Left colon (tissue), 2 donors: Measurements from ENCODE around the gene KCNQ4. TPM values are rescaled to one million over a fixed set of nuclear protein-coding genes. Genes with fewer than 3 reads are reported as not detected.

Experiments used
- ATAC-seq: fragments of 200-7000 bp; cut with Tn5 transposase; one replicate; pipeline ENCODE4 v1.9.1; 2020; ENCODE audit warnings: mild to moderate bottlenecking, moderate library complexity
- DNase-seq, 2 donors: peaks; one replicate each; pipeline ENCODE4 v3.0.0-alpha.2; 2020
- intact Hi-C, 2 donors: fragments of 100-400 bp; cut with DNase I in 1 of 2; cut with micrococcal nuclease in 1 of 2; formaldehyde crosslinking; loops; one replicate each; pipeline versions ENCODE4 v1.11.2 to v1.14.0; 2022; cut with DNase I, micrococcal nuclease
- total RNA-seq, 2 donors: library from RNA; stranded (reverse); fragmentation: NEBNext Ultra II Directional; extraction: Animal tissue kit (Norgen Biotek cat#: 25700); gene quantifications; one replicate each; pipeline ENCODE4 v1.2.1, GENCODE V29; 2021
- donor health status: DM: no; HTN: no; CAD: no.
- donor health status: DM: yes; HTN: yes; CAD: no.

The KCNQ4 gene
- total RNA-seq, 2 donors from 2014 or later, result 2.1 to 2.4 TPM

DNA sequence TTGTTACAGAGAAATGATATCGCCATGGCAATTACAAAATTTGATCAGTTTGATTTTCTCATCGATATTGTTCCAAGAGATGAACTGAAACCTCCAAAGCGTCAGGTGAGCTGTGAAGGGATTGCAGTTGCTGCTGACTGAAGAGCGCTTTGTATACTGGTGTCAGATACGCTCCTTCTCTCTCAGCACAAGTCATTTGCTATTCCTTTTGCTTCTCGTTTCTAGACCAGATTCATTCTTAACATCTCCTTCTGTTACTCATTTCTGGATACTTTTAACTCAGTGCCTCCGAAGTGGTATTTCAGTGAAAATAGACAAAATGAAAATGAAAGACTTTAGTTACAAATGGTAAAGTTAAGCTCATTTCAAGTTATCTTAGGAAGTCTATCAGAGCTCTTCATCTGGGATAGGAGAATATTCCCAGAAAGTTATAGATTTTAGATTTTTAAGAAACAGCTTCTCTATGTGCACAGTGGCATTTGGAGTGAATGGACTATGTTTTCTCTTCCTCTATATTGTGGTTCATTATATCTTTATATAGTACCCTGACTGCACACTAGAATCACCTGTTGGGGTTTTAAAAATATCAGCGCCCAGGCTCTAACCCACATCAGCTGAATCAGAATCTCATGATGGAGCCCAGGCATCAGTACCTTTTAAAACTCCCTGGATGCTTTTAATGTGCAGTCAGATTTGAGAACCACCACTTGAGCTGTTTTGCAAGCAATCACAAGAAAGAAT is 30.3 kb upstream of the KCNQ4 start:
- intact Hi-C loops, result no loop called here
- no peak for DNase-seq
- ATAC-seq, result no peak

DNA sequence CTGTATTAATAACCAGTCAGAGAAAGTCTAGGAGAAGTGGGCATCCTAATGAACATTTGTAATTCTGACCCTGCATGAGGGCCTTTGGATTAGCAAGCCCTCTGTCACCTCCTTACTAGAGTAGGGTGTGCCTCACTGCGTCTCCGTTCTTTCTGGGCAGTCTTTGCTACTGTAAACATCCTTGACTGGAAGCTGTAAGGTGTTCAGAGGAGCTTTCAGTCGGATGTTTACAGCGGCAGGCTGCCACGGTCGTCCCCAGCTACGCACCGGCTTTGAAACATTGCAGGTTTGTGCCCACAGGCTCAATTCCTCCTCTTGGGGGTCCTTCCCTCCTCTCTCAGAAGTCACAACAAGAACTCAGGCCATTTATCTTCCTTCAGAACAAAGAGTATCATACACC is 29.4 kb upstream of the KCNQ4 start:
- DNase-seq, result no peak
- ATAC-seq, result no peak
- intact Hi-C loops, result no loop called here

DNA sequence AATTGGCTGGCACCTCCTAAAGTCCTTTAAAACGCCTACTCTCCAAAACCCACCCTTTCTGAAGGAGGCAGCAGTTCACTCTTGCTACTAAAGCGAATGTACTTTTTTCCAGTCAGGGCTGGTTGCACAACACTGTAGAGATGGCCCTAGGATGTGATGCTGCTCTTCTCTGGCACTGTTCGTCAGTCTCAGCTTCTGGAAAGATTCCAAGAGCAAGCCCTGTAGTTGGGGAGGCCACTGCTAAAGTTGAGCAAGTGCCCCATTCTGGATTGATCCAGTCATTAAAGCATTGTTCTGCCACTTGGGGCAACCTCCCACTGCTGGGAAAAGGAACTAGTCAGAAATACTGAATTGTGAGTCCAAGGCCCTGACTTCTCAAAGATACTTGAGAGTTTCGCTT is 28.5 kb upstream of the KCNQ4 start:
- intact Hi-C loops, result no loop called here
- ATAC-seq, result no peak
- no peak for DNase-seq

DNA sequence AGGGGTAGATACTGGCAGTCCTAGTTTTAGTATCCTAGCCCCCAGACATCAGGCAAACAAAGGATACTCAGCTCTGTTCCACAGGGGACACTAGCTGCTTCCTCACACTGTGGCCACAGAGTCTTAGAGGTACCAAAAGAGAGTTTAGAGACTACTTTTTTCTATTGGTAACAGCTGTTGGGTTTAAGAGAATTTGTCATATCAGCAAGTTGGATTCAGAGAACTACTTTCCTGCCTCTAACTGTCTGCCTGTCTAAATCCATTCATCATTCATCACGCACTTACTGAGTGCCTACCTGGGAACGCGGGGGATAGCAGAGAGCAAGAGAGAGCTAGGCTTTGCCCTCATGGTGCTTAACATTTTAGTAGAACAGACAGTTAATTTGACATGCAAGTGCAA is 27.1 kb upstream of the KCNQ4 start:
- ATAC-seq, result no peak
- intact Hi-C loops, result no loop called here
- DNase-seq, result no peak

DNA sequence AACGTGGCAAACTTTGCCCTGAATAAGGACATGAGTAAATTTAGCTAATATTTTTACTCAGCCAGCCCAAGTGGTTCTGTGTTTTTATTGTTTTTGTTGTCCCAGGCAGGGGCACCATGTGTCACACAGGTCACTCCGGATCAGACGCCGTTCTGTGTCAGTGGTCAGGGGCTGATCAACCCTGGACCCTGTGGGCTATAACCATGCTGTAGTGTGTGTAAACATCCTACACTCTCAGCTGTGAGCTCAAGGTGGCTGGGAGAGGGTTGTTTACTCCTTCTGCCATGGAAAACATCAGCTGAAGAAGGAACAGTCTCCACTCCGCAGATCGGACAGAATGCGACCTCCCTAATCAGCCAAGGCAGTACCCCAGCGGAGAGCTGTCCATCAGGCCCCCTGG is 26.5 kb upstream of the KCNQ4 start:
- intact Hi-C loops, result no loop called here
- DNase-seq, result no peak
- no peak for ATAC-seq

DNA sequence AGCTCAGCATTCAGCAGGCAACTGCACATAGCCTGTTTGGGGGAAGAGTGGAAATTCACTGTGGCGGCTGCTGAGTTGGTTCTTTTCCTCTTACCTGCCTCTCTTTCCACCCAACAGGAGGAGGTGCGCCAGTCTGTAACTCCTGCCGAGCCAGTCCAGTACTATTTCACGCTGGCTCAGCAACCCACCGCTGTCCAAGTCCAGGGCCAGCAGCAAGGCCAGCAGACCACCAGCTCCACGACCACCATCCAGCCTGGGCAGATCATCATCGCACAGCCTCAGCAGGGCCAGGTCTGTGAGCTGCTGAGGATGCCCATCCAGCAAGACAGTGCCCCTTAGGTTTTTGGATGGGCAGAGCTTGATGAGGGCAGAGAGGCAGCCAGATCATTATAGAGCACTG is 25.6 kb upstream of the KCNQ4 start:
- ATAC-seq, result no peak
- DNase-seq, result no peak
- intact Hi-C loops, result no loop called here

DNA sequence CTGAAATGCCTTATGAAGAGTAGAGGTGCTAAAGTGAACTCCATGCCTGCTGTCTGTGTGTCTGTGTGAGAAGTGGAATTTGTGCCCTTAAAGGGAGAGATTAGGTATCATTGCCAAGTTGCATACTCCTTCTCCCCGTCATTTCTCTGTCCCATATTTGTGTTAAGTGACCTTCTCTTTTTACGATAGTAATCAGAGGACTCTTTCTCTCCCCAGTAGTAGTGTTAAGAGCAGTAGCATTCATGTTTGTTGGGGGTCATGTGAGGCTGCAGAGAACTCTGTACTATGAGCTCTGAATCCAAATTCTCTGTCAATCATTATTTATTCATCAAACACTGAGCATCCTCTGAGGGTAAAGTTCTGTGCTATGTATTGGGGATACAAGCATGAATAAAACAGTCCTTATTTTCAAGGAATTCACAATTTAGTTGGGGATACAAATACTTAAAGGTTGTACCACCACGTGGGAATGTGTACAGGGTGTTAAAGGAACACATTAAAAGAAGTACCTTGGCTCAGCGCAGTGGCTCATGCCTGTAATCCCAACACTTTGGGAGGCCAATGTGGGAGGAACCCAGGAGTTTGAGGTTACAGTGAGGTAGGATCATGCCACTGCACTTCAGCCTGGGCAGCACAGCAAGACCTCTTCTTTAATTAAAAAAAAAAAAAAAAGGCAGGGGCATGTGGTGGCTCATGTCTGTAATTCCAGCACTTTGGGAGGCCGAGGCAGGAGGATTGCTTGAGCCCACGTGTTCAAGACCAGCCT is 24.8 kb upstream of the KCNQ4 start:
- ATAC-seq, result no peak
- intact Hi-C loops, result no loop called here
- no peak for DNase-seq

DNA sequence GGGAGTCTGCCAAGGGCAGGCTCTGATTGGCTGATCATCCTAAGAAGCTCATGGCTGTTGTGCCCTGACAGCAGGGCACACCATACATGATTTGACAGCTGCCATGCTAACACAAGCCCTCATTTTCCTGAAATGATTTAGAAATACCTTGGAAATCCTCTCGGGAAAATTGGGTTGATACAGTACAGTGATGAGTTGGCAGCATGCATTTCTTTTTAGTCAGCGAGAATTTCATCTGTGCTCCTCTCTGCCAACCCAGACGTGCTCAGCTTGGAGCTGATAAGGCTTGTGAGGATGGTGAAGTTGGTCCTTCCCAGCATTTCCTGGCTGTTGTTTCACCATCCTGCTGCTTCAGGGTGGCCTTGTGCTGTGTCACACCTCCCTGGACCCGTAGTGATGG is 22.6 kb upstream of the KCNQ4 start:
- intact Hi-C loops, result loop anchor here in 1 of 2 donors (10.0 kb wide), 1 partner anchor 84 kb away; no protein-coding TSS in a partner anchor
- no peak for DNase-seq
- no peak for ATAC-seq

DNA sequence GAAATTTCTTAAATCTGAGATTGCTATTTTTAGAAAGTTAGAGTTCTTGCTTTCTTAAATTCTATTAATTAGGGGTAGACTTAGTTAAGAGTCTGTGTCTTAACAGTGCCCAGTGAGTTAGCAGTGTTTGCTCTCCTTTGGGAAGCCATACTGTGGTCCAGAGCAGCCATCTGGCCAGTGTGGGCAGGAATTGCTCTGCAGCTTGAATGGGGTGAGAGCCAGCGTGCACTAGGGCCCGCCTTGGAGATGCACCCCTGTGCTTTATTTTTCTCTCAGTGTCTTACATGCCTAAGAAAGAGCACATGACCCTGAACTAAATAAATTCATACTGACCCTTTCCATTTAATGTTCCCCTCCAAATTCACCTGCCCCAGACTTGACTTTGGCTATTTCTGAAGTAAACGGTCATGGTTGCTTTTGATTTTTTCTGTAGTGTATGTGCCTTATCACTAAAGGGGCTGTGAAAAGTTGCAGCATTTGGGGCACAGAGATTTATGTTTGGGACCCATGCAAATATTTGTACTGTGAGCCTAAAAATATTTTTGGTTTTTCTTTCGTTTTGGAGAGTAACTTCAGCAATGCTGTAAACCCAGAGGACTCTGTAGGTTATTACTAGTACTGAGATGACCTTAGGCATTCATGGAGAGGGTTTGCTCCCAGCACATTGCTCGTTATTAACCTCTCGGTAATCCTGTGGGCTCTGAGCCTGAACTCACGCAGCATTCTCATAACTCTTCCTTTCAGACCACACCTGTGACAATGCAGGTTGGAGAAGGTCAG is 21.3 kb upstream of the KCNQ4 start:
- DNase-seq (no peak), ATAC-seq (no peak)
- intact Hi-C loops, result loop anchor here in 1 of 2 donors (10.0 kb wide), 1 partner anchor 82 kb away; no protein-coding TSS in a partner anchor

DNA sequence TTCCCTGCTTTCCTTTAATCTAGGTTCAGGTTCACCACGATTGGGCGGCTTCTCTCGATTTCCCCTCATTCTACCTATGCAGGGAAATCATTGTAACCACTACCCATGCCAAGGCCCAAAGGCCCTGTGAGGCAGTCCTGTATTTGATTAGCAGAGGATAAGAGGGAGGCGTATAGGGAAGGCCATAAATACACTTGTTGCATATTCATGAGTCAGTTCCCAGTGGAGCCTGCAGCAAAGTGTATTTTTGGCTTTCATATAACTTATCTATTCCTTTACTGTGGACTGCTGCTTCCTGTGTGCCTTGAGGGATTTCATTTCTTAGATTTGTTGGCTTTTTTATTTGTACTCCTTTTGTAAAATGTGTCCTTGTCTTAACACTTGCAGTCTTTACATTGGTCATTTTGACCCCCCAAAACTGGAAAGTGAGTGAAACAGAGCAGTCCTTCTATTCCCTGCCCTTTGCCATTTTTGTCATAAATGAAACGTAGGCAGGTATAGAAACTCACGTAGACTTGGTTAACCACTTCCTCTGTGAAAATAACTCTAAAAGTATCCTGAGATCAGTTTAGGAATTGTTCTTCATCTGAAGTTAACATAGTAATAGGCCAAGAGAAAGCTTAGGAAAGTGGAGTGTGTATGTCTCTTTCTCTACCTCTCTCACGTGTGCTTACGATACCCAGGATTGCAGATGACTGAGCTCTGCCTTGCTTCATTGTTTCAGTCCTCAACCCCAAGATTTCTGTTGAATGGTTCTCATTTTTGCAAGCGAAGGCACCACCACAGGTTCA is 19.6 kb upstream of the KCNQ4 start:
- intact Hi-C loops, result loop anchor here in 1 of 2 donors (10.0 kb wide), 1 partner anchor 81 kb away; no protein-coding TSS in a partner anchor
- ATAC-seq, result no peak
- no peak for DNase-seq

DNA sequence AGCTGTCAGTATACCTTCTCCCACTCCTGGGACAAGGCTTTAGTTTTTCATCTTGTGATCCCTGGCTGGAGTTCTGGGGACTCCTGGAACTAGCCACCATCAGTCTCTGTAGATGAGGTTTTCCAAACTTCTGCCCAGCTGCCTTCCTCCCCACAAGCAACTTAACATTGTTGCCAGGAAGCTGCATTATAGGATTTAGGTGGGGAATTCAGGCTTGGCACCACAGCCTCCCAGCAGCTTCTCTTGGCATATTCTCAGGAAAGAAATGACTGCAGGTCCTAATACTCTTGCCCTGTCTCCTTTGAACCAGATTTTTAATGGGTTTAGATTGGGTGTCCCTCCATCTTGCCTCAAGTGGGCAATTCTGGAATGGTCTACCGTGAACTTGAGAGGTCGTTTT is 18.6 kb upstream of the KCNQ4 start:
- intact Hi-C loops, result loop anchor here in 1 of 2 donors (10.0 kb wide), 1 partner anchor 80 kb away; no protein-coding TSS in a partner anchor
- no peak for ATAC-seq

DNA sequence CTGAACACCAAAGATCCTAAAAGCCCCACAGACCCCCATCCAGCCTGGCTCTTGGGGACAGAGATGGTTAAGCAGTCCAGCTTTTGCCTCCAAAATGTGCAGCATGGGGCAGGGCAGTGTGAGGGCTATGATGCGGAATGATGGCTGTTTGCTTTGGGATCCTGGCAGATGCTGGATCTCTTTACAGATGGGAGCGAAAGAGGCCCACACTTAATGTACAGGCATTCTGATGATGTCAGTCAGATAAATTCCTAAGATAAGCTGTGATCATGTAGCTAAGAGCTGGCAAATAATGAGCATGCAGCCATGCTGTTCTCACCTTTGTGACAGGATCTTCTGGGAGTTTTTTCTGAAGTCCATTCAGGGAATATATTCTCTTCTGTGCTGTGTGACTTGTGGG is 17.6 kb upstream of the KCNQ4 start:
- intact Hi-C loops, result loop anchor here in 1 of 2 donors (10.0 kb wide), 1 partner anchor 79 kb away; no protein-coding TSS in a partner anchor
- DNase-seq (no peak), ATAC-seq (no peak)

More for the DNA sequence above, 18.6 kb upstream of the KCNQ4 start:
- no peak for DNase-seq

DNA sequence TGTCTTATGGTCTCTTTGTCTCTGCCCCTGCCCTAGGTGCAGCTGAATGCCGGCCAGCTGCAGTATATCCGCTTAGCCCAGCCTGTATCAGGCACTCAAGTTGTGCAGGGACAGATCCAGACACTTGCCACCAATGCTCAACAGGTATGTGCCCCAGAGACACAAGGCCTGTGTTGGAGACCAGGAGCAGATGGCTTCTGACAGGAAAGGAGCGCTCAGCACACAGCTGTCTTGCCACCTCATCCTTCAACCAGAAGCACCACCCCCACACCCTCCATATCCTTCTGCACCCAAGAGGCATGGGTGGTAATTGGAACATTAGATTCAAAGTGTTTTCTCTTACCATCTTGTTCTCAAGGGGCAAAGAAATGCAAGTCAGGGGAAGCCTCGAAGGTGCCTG is 17.0 kb upstream of the KCNQ4 start:
- DNase-seq (no peak), ATAC-seq (no peak)
- intact Hi-C loops, result loop anchor here in 1 of 2 donors (10.0 kb wide), 1 partner anchor 78 kb away; no protein-coding TSS in a partner anchor

DNA sequence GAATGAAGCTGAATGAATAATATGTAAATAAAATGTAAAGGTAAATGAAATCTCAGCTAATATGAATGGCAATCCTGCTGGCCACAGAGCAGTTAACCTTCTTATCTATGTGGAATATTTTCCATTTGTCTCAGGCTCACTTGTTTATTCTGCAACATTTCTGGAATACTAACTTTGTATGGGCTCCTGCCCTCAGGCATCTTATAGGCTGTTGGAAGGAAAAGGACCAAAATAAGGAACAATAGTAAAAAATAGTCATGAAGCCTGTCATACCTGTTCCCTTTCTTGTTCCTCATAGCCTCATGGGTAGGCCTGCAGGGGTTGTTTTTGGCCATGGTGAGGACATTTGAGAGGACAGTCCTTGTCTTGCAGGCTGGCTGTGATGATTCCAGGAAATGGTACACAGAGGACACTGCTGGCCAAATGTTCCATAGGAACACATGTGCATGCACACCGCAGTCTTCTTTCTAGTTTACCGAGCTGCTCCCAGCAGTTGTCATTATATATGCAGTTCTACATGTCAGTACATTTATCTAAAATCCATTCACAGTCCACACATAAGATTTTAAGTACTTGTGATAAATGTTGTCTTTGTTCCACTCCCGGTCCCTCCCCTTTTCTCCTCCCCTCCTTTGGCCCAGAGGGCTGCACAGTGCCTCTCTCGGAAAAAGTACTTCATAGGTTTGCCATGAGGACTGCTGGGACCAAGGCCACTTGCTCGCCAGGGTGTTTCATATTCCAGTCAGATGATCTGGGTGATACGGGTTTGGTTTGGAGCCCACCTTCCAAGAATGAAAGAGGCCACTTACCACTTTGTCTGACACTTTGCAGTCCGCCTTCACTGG is 15.2 kb upstream of the KCNQ4 start:
- ATAC-seq, result no peak
- DNase-seq, result no peak
- intact Hi-C loops, result loop anchor here in 1 of 2 donors (10.0 kb wide), 1 partner anchor 76 kb away; no protein-coding TSS in a partner anchor

DNA sequence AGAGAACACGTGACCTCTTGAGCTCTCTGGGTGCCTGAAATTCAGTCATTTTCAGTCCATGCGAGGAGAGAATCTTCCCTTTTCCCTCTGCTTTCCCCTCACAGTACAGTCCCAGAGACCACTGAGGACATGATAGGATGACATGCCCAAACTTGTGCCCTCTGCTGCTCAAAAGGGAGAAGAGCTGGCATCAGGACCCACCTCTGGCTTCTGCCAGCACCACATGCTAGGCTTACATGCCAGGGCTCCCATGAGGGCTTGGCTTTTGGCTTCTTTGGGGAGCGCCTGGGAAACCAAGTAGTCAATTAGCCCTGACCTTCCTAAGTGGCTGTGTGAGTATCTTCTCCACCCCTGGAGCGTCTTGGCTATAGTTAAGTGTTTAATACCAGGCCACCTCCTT is 13.8 kb upstream of the KCNQ4 start:
- no peak for ATAC-seq
- intact Hi-C loops, result loop anchor here (10.0 kb wide), 2 partner anchors 75 to 185 kb away; no protein-coding TSS in a partner anchor

DNA sequence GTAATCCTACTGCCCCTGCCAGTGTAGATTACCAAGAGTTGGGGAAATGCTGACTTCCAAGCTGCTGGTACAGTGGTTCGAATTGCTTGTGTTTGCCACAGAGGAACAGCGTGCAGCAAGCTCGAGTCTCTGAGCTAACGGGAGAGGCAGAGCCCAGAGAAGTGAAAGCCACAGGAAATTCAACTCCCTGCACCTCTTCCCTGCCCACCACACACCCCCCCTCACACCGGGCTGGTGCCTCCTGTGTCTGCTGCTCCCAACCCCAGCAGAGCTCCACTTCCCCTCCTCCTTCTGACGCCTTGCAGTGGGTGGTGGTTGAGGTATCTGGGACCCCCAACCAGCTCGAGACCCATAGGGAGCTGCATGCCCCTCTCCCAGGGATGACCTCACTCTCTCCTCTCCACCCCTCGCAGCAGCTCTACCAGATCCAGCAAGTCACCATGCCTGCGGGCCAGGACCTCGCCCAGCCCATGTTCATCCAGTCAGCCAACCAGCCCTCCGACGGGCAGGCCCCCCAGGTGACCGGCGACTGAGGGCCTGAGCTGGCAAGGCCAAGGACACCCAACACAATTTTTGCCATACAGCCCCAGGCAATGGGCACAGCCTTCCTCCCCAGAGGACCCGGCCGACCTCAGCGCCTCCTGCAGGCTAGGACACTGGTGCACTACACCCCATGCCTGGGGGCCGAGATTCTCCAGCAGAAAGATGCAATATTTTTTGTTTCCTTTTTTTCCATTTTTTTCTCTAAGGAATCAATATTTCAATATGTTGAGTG is 13.1 kb upstream of the KCNQ4 start:
- intact Hi-C loops, result loop anchor here in 1 of 2 donors (10.0 kb wide), 1 partner anchor 184 kb away; no protein-coding TSS in a partner anchor
- no peak for ATAC-seq
- DNase-seq, result no peak

More for the DNA sequence above, 13.8 kb upstream of the KCNQ4 start:
- DNase-seq, result no peak
